ENCODE data around the gene VPS13C. TPM values are rescaled to one million over a fixed set of nuclear protein-coding genes. Genes with fewer than 3 reads are reported as not detected.

VPS13C gene
- total RNA-seq, 1 experiment from 2014 or later, result 7.2 TPM

DNA sequence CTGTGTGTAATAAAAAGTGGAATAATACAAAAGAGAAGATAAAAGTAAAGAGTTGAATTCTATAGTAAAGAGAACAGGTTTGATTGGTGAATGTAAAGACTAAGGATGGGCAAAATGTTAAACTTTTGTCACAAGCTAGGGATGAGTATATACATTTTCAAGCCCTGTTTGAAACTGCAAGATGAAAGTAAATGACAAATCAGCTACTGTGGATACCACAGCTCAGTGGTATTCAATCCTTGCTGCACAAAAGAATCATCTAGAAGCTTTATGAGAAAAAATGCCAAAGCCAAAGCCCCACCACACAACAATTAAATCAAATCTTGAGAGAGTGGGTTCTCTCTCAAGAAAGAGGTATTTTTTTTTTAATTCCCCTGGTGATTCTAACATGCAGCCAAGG, 67.7 kb downstream of the VPS13C start:
- in situ Hi-C loops (cut with HindIII; ENCODE audit: low pct_unique_long_range_greater_than_20kb, low sequenced_read_pairs), result no loop called here
- DNase-seq (ENCODE audit: low read depth), result no peak

DNA sequence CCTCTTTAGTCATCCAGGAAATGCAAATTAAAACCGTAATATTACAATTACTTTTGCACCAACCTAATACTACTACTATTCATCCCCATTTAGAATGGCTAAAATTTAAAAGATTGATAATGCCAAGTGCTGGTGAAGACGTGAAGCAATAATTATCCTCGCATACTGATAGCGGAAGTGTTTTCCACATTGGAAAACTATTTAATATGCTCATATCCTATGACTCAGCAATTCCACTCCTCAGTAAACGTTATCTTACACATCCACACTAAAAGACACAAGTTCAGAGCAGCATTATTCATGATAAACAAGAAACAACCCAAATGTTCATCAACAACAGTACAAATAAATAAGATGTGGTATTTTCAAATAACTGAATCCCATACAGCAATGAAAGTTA, 70.6 kb downstream of the VPS13C start:
- in situ Hi-C loops (cut with HindIII; ENCODE audit: low pct_unique_long_range_greater_than_20kb, low sequenced_read_pairs), result no loop called here
- no peak for DNase-seq (ENCODE audit: low read depth)

DNA sequence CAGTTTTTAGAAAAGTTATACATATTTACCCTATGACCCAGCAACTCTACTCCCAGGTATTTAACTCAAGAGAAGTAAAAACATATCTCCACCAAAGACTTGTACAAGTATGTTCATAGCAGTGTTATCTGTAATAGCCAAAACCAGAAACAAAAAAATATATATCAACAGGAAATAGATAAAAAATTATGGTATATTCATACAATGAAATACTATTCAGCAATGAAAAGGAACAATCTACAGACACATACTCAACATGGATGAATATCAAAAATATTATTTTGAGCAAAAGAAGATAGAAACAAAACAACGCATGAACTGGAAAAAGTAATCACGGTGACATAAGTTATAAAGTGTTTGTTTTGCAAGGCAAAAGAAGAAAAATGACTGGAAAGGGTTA, 72.4 kb downstream of the VPS13C start:
- in situ Hi-C loops (cut with HindIII; ENCODE audit: low pct_unique_long_range_greater_than_20kb, low sequenced_read_pairs), result no loop called here

DNA sequence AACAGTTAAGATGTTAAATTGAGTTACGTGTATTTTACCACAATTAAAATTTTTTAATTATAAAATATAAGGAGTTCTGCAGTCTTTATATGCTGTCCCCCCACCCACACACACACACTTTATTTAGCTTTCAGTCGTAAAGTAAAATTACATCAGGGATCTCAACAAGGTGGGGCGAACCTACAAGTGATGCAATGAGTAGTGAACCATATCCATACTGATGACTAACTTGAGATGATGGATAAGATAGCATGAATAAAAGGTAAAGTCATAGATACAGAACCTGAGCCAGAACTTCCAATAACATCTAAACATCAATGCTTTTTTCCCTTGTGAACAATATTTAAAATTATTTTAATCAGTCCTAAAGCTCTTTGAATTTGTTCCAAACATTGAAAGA, 77.2 kb downstream of the VPS13C start:
- DNase-seq (ENCODE audit: low read depth), result peak; percentile 20
- in situ Hi-C loops (cut with HindIII; ENCODE audit: low pct_unique_long_range_greater_than_20kb, low sequenced_read_pairs), result no loop called here

More for the DNA sequence above, 72.4 kb downstream of the VPS13C start:
- DNase-seq (ENCODE audit: low read depth), result no peak

DNA sequence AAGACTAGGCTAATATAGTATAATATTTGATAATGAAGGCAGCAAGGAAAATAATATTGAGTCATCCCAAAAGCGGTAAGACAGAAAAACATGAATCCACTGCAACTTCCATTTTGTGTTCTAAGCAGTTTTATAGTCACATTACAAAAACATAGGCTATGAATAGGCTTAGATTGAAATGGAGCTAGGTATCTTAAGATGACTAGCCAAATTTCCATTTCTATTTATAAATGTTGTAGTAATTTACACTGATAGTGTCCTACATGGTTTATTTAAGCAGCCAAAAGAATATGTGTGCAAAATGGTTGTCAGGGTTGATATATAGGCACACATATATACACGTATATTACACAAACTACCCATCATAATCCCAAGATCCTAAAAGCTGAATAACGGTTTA, 82.0 kb downstream of the VPS13C start:
- in situ Hi-C loops (cut with HindIII; ENCODE audit: low pct_unique_long_range_greater_than_20kb, low sequenced_read_pairs), result no loop called here
- DNase-seq (ENCODE audit: low read depth), result no peak

DNA sequence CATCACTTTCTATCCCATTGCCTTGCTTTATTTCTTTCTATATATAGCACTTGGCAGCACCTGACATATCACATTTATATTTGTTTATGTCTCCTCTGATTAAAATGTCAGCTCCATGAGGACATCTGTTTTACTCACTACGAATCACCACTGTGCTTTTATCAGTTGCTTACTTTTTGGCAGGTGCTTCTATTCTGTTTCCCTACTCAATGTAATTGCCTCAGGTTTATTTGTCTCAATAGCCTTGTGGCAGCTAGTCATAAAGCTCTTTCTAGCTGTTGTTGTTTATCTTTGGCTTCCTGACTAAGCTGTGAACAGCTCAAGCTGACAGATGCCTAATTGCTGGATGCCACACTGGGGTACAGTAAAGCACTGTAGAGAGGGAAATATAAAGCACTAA, 85.5 kb downstream of the VPS13C start:
- in situ Hi-C loops (cut with HindIII; ENCODE audit: low pct_unique_long_range_greater_than_20kb, low sequenced_read_pairs), result no loop called here
- no peak for DNase-seq (ENCODE audit: low read depth)

DNA sequence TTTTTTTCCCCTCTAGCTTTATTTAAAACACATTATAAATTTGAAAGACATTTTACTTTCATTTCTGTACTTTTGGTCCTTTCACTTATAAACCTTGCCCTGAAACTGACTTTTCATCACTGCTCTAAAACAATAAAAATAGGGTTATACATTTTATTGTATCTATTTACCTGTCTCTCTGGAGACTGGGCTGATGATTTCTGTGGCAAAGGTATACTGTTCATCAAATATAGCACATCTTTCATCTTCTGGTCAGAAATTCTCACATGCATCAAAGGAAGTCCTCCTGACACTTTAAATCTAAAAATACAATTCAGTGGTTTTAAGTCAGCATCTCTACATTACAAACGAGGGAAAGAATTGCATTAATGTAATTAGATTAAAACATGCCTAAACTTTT, 86.1 kb downstream of the VPS13C start:
- in situ Hi-C loops (cut with HindIII; ENCODE audit: low pct_unique_long_range_greater_than_20kb, low sequenced_read_pairs), result no loop called here
- DNase-seq (ENCODE audit: low read depth), result no peak

DNA sequence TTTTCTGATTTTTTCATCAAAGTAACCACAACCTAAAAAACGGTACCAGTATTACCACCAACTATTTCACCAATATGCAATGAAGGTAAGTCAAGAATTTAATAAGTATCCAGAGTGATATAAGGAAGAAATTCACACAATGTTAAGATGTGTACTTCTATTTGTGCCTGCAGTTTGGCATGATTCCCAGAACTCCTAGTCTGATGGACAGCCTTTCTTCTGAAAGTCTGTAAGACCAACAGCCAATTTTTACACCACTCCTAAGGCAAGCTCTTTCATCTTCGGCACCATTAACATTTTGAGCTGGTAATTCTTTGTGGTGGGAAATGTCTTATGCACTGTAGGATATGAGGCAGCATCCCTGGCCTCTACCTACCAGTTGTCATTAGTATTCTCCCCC, 108.3 kb downstream of the VPS13C start:
- in situ Hi-C loops (cut with HindIII; ENCODE audit: low pct_unique_long_range_greater_than_20kb, low sequenced_read_pairs), result no loop called here
- DNase-seq (ENCODE audit: low read depth), result no peak

DNA sequence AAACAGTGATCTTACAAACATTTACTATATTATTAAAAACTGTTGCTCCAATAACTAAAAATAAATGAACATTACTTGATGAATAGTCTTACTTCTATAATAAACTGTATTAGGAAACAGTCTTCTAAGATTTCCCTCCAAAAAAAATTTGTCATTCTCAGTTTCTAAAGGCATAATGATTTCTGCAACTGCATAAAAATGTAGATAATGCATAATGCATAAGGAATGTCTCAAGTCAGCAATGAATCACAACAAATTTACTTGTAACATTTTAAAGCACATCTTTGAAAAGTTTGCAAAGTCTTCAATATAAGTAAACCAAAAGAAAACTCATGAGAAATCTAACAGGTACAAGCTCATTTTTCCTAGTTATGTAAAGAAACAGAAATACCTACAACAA, 113.5 kb downstream of the VPS13C start:
- in situ Hi-C loops (cut with HindIII; ENCODE audit: low pct_unique_long_range_greater_than_20kb, low sequenced_read_pairs), result no loop called here
- no peak for DNase-seq (ENCODE audit: low read depth)

DNA sequence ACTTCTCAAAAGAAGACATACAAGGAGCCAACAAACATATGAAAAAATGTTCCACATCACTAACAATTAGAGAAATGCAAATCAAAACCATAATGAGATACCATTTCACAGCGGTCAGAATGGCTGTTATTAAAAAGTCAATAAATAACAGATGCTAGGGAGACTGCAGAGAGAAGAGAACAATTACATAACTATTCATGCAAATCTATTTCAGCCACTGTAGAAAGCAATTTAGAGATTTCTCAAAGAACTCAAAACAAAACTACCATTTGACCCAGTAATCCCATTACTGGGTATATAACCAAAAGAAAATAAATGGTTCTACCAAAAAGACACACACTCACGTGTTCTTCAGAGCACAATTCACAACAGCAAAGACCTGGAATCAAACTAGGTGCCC, 116.3 kb downstream of the VPS13C start:
- in situ Hi-C loops (cut with HindIII; ENCODE audit: low pct_unique_long_range_greater_than_20kb, low sequenced_read_pairs), result no loop called here
- no peak for DNase-seq (ENCODE audit: low read depth)

DNA sequence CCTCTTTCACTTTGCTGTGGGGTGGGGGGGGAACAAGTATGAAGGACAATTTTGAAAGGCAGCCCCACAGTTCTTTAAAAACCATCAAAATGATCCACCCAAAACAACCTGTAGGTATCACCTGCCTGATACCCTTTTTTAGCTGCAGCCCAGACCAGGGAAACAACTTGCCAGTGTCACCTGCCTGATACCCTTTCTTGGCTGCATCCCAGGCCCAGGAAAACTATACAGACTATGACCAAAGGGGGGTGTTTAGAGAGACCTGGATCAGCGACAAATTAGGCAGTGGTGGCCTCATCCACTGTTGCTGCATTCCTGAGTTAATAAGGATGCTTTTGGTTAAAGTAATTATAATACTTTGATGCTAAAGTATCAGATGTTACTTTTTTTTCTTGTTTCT, 122.0 kb downstream of the VPS13C start:
- in situ Hi-C loops (cut with HindIII; ENCODE audit: low pct_unique_long_range_greater_than_20kb, low sequenced_read_pairs), result no loop called here
- no peak for DNase-seq (ENCODE audit: low read depth)

DNA sequence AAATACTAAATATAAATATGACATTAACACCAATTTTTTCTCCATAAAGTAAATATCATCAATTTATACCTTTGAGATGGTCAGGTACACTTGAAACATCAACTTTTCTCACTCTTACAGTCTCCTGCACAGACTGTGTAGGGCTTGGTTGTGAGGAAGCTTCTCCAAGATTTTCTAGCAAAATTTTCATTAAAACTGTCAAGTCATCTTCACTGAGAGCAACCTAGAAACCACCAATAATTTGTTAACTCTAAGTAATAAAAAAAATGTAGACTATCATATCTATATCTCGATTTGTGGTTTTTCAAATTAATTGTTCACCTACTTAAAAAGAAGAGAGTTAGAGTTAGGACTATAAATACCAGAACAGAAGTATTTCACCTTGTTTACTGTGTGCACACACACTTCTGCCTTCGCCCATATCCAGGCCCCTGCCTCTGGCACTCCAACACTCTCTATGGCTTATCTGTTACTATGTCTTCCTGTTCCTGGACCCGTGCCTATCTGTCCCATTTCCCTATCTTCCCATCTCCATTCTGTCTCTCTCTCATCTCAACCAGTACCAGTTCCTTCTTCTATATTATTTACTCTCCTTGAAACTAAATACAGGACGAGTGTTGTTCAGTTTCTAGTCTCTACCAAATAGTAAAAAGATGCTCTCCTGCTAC, 123.6 kb downstream of the VPS13C start:
- no peak for DNase-seq (ENCODE audit: low read depth)
- in situ Hi-C loops (cut with HindIII; ENCODE audit: low pct_unique_long_range_greater_than_20kb, low sequenced_read_pairs), result no loop called here

DNA sequence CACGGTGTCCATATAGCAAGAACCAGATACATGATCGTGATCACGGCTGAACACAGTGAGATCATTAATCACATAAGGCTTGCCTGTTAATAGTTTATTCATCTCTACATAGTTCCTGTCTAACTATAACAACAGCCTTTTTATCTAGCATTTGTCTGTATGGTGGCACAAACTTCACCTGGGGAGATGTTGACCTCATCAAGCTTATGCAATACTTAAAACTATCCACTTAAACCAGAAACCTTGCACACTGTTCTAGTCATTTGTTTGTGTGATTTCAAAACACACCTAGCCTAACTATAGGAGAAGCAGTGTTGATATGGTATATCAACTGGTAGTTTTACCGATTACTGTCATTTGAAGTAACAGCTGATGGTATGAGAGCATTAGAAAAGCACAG, 124.8 kb downstream of the VPS13C start:
- in situ Hi-C loops (cut with HindIII; ENCODE audit: low pct_unique_long_range_greater_than_20kb, low sequenced_read_pairs), result no loop called here
- no peak for DNase-seq (ENCODE audit: low read depth)

DNA sequence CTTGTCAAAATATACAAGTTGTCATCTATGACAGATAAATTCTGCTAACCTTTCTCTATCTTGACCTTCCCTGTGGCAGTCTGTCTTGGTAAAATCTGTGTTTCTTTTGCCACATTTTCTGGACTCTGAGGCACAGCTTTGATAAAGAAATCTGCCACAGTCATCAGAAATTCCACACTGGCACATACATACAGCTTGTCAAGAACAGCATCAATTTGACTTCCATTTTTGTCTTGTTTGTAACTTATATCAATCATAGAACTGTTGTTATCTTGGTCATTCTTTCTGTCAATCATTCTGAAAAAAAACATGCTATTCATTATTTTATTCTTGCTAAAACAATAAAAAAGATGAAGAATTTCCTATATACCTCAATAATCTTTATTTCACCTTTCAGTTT, 130.8 kb downstream of the VPS13C start:
- no peak for DNase-seq (ENCODE audit: low read depth)
- in situ Hi-C loops (cut with HindIII; ENCODE audit: low pct_unique_long_range_greater_than_20kb, low sequenced_read_pairs), result no loop called here

DNA sequence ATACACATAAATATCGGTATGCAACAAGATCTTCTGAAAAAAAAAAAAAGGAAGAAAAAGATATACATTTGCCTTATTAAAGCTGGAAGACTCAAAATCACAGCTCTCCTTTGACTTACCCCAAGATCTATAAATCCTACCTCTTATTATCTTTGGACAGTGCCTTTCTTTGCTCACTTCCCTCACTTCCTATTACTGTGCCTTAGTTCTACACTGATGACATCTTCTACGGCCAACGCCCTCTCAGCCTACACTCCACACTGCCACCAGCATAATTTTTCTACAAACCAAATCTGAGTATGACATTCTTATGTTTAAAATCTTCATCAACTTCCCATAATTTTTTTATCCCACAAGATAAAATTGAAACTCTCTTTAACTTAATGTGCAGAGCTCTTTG, 137.1 kb downstream of the VPS13C start:
- DNase-seq (ENCODE audit: low read depth), result no peak
- in situ Hi-C loops (cut with HindIII; ENCODE audit: low pct_unique_long_range_greater_than_20kb, low sequenced_read_pairs), result no loop called here

DNA sequence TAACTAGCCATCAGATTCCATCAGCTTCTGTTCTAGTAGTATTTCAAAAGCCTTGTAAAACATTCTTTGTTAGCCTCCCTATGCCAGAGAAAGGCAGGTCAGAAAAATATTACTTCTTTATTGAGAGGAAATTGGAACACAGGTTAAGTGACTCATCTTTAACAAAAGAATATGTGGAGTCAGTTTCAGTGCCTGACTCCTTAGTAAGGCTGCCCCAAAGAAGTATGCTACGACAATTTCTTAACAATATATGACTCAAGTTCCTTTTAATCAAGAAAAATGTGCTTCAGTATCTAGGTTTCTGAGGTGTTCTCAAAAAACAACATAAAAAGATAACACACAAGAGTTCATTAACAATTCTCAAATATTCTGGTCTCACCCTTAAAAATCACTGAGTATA, 139.2 kb downstream of the VPS13C start:
- no peak for DNase-seq (ENCODE audit: low read depth)
- in situ Hi-C loops (cut with HindIII; ENCODE audit: low pct_unique_long_range_greater_than_20kb, low sequenced_read_pairs), result no loop called here

DNA sequence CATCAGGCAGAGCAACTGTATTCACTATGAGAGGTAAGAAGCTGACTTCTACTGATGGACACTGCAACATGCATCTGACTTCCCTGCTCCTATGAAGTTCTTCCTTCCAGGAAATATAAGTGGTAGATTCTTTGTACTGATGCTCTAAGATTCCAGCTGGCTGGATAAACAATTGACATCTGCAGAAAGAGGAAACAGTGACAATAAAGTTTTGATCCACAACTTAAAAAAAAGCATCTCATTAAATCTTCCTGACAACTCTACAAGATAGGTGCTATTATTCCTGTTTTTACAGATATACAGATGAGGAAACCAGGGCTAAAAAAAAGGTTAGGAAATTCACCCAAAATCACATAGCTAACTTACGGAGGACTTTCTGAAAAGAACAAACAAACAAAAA, 142.8 kb downstream of the VPS13C start:
- in situ Hi-C loops (cut with HindIII; ENCODE audit: low pct_unique_long_range_greater_than_20kb, low sequenced_read_pairs), result no loop called here

DNA sequence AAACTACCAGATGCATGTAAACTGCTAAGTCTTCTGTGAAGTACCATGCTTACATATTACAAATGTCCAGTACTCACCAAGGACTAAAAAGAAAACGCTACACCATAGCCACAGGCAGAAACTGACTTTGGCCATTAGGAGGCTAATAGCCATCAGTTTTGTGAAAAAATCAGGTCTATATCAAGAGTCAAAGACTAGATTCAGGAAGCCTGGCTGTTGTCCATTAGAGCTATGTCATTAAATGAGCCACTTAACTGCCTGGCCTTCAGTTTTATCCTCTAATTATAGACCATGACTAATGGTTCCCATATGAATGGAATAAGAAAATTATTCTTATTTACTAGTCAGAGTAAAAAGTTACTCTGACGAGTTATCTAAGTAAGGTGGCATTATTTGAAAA, 144.1 kb downstream of the VPS13C start:
- in situ Hi-C loops (cut with HindIII; ENCODE audit: low pct_unique_long_range_greater_than_20kb, low sequenced_read_pairs), result no loop called here
- DNase-seq (ENCODE audit: low read depth), result no peak

More for the DNA sequence above, 142.8 kb downstream of the VPS13C start:
- DNase-seq (ENCODE audit: low read depth), result no peak

DNA sequence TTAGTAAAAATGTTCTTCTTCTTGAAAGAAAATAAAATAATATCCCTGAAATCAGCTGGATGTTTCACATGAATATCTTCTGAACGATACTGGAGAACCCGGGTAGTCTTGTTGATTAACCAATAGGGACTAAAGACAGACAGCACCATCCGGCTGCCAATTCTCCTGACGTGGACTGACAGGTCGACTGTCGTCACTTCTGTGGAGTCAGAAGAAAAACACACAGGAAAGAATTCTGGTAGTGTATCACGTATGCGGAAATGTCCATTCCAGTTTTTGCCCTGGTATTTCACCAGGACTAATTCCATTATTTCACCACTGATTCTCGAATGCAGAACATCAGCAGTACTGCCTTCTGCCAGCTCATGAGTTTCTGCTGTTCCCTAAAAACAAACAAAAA, 144.6 kb downstream of the VPS13C start:
- DNase-seq (ENCODE audit: low read depth), result no peak
- in situ Hi-C loops (cut with HindIII; ENCODE audit: low pct_unique_long_range_greater_than_20kb, low sequenced_read_pairs), result no loop called here

DNA sequence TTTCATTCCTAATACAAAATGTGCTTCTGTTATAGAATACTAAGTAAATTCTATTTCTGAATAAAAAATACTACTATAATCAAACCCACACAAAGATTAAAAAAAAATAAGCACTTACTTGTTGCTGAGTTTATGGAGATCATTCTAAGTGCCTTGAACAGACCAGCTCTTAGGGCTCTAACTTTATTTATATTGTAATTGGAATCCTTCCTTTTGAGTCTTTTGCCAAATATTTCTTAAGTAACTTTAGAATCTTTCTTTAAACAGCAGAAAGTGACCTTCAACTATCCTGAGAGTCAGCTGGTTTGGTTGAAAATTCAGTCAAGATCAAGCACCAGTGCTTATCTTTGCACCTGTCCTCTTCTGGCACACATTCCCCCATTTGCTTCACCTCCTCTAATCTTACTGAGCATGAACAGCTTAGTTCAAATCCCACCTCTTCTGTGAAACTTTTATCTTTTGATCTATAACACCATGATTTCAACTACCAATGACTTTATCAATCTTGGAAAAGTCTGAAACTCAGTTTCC, 149.3 kb downstream of the VPS13C start:
- in situ Hi-C loops (cut with HindIII; ENCODE audit: low pct_unique_long_range_greater_than_20kb, low sequenced_read_pairs), result no loop called here

More for the DNA sequence above, 149.3 kb downstream of the VPS13C start:
- DNase-seq (ENCODE audit: low read depth), result no peak
